Stimulated activated CD8-positive, alpha-beta memory T cell treated with anti-CD3 and anti-CD28 coated beads, Interleukin-2, amount 100 ng/mL, for 1 hour (primary cell): ENCODE data around the gene PSAP.

Experiments
- DNase-seq, 2 donors: peaks; one replicate each; pipeline ENCODE4 v3.0.0-alpha.2; 2020; ENCODE audit warnings: low read depth in 2 of 2

PSAP gene

DNA sequence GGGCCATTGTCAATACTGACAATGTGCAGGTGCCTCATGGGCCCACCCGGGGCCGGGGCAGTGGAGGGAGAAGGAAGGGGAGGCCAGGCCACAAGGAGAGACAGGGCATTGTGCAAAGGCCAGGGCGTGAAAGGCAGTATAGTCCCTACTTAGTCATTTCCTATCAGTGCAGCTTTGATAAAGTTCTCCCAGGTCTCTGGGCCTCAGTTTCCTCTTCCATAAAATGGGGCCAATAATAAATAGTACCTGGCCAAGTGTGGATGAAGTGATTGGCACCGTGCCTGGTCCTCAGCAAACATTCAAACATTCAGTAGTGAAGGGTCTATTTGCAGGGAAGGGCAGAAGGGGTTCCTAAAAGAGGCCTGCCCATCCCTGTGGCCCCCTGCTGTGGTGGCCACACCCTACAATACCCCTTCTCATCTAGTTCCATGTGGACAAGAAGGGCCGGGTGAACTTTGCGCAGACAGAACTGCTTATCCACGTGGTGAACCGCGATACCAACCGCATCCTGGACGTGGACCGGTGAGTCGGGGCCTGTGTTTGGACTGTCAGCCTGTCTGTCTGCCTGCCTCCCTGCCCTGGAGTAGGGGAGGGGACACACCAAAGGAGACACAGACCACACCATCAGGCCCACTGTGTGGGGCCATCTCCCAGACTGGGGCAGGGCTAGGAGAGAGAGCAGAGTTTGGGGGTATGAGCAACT, 40.9 kb downstream of the PSAP start:
- no peak for DNase-seq

GRCh38 chr10:71809628-71810027, 41.4 kb downstream of the PSAP start:
- DNase-seq, result no peak

GRCh38 chr10:71807557-71808510, 43.2 kb downstream of the PSAP start:
- no peak for DNase-seq

GRCh38 chr10:71806704-71807556, 44.1 kb downstream of the PSAP start:
- DNase-seq, result no peak

DNA sequence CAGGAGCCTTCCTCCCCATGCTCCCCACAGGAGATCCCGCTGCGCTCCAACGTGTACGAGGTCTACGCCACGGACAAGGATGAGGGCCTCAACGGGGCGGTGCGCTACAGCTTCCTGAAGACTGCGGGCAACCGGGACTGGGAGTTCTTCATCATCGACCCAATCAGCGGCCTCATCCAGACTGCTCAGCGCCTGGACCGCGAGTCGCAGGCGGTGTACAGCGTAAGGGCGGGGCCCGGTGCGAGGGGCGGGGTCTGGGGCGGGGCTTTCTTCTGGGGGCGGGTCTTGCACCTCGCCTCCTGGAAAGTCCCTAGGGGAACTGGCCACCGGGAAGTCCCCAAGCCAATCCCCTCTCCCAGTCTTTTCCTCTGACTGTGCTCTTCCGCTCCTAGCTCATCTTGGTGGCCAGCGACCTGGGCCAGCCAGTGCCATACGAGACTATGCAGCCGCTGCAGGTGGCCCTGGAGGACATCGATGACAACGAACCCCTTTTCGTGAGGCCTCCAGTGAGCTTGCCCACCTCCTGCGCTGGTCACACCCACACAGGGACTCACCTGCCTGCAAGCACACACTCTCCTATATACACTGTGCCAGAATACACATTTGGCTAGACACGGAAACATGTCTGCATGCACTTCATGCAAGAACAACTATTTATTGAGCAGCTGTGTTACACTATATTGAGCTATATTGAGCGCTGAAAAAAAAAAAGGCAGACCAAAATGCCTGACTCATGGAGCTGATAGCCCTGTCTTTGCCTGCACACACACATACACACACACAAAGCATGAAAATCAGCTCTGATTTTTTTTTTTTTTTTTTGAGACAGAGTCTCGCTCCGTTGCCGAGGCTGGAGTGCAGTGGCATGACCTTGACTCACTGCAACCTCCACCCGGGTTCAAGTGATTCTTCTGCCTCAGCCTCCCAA, 45.0 kb downstream of the PSAP start:
- DNase-seq, result no peak

- no peak for DNase-seq
These were observed 47.0 kb downstream of the PSAP start for GRCh38 chr10:71804077-71804476.

GRCh38 chr10:71802715-71803488, 48.1 kb downstream of the PSAP start:
- no peak for DNase-seq

GRCh38 chr10:71802235-71802634, 48.8 kb downstream of the PSAP start:
- no peak for DNase-seq

GRCh38 chr10:71801361-71801760, 49.7 kb downstream of the PSAP start:
- DNase-seq, result no peak

DNA sequence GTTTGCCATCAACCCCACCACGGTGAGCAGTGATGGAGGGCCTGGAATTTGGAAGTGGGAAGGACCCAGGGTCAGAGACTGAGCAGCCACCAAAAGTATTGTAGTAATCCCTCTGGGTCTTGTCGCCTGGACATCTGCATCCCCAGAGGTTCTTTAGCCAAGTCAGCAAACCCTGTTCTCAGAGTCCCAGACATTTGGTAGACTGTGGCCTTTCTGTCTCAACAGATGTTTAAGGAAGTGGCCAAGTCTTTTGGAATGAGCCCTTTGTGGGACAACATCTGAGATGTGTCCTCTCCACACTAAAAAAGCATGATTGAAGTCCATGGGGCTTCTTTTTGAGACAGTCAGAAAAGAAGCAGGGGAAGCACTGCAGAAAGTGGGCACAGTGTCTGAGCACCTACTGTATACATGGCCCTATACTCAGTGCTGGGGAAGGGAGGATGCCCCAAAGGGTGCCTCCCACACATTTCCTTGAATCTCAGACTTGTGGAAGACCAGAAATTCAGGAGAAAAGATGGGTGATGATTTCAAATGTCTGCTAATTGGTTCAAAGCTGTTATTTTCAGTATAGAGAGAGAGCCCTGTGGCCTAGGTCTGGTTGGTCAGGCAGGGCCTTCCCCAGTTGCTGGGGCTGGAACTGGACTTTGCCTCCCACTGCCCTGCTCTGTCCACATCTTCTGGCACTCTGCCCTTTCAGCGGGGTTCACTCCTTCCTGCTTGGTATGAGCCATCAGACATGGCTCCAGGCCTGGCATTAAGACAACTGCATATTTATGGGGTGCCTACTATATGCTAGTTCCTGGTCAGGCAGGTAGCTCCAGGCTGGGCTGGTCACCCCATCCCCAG, 51.2 kb downstream of the PSAP start:
- no peak for DNase-seq

GRCh38 chr10:71799112-71799511, 51.9 kb downstream of the PSAP start:
- no peak for DNase-seq

GRCh38 chr10:71798308-71798624, 52.8 kb downstream of the PSAP start:
- no peak for DNase-seq

GRCh38 chr10:71797533-71798307, 53.3 kb downstream of the PSAP start:
- DNase-seq, result no peak

DNA sequence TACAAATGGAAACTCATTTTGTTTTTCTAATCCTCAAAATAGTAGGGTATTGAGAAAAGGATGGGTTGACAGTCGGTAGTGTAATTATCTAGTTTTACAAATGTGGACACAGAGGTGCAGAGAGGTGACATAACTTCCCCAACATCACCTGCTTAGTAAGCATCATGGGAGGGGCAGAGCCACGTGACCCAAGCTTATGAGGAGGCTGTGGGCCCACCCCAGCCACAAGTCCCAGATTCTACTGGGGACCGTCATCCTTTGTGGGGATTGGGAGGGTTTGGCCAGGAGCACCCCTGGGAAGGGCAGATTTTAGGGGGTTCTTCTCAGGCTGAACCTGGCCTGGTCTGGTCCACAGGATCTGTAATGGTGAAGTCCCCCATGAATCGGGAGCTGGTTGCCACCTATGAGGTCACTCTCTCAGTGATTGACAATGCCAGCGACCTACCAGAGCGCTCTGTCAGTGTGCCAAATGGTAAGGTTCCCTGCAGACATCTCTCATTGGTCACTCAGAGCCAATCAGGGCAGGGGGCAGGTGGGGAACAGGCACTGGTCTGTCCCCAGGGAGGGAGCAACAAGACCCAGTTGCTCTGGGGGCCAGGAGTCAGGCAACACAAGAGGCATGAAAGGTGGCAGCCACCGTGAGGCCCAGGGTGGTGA, 54.2 kb downstream of the PSAP start:
- DNase-seq, result no peak

GRCh38 chr10:71795248-71795647, 55.8 kb downstream of the PSAP start:
- no peak for DNase-seq

DNA sequence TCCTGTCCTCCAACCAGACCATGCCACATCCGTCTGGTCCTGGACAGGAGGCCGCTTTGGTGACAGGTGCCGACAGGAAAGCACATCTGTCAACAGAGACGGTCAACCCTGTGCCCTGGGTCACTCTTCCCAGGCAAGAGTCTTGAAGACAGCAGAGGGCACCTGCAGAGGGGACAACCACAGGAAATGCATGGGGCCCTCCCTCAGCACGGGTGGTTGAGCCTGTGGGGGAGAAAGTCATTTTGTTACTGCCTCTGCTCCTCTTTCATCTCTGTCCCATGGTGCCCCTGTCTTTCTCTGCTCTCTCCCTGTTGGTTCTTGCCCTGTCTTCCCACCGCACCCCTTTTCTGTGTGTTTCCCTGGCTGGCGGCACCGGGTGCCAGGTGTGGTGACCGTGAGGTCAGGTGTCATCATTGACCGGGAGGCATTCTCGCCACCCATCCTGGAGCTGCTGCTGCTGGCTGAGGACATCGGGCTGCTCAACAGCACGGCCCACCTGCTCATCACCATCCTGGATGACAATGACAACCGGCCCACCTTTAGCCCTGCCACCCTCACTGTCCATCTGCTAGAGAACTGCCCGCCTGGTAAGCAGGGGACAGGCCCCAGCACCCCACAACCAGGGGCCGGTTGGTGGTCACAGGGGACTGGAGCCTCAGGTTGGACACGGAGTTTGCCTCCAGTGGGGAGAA, 60.2 kb downstream of the PSAP start:
- no peak for DNase-seq

GRCh38 chr10:71789871-71790270, 61.2 kb downstream of the PSAP start:
- DNase-seq, result no peak

DNA sequence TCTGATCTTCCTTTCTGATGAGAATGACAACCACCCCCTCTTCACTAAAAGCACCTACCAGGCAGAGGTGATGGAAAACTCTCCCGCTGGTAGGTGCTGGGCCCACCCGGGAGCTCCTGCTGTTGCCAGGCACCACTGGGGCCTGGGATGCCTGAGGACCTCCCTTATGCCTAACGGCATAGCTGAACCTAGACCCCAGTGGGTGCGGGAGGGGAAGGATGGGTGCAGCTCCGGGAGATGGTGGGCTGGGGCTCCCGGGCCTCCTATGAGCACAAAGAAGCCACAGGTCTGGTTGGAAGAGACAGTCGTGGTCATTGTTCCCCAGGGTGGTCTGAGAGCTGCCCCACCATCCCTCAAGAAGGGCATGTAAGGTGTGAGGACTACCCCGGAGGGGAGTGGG, 62.1 kb downstream of the PSAP start:
- no peak for DNase-seq
